HepG2 (cell line): ENCODE data around the gene DSCAM. TPM values are rescaled to one million over a fixed set of nuclear protein-coding genes. Genes with fewer than 3 reads are reported as not detected.

Experiments used
- ATAC-seq: fragments of 200-7000 bp; cut with Tn5 transposase; 3 replicates; pipeline ENCODE4 v1.9.1; 2020; ENCODE audit warnings: mild to moderate bottlenecking, moderate library complexity
- BruUV-seq: library from RNA; stranded (reverse); fragments of 400-500 nt; replicated peaks from 2 replicates; lab custom pipeline; 2021; lab: Mats Ljungman, UMichigan
- CTCF ChIA-PET: fragments of 300-600 bp; formaldehyde crosslinking; extraction: SDS; loops from one replicate; lab custom pipeline; 2021; ENCODE audit warnings: low total read pairs, inconsistent platforms, low intra/inter-chr PET ratio; lab: Yijun Ruan, JAX
- POLR2A ChIA-PET: fragments of 350-600 bp; sonication (Branson Sonifier 250); formaldehyde crosslinking; loops from one replicate; lab custom pipeline; 2020; ENCODE audit warnings: antibody characterized with exemption, inconsistent platforms; lab: Yijun Ruan, JAX
- DNase-seq: peaks from one replicate; pipeline ENCODE4 v3.0.0-alpha.2; 2015; ENCODE audit warnings: low spot score
- FAIRE-seq: peaks from 3 replicates; lab custom pipeline; 2011; peaks lifted over from hg19 to GRCh38; lab: Jason Lieb, UNC
- H2AFZ ChIP-seq: one replicate; pipeline ENCODE4 v1.6.1; 2011; ENCODE audit warnings: low read length, inconsistent platforms
- H3K27ac ChIP-seq: fragments of 300-600 bp; 3 replicates; pipeline ENCODE4 v1.8.0; 2011; ENCODE audit warnings: mixed run types, mild to moderate bottlenecking, mixed read lengths, low read length, inconsistent platforms; ENCODE audit not compliant: insufficient read depth; ENCODE audit errors: extremely low read length
- H3K27me3 ChIP-seq, 2 experiments: fragments of 200-600 bp in 1 of 2; 2 replicates in 1 of 2; 3 replicates in 1 of 2; pipeline versions ENCODE4 v1.6.0 to v1.8.0; 2011; ENCODE audit warnings: low read length in 2 of 2, mild to moderate bottlenecking in 2 of 2, moderate library complexity in 2 of 2, inconsistent platforms in 1 of 2; ENCODE audit not compliant: insufficient read depth in 2 of 2, control insufficient read depth in 1 of 2
- H3K36me3 ChIP-seq, 2 experiments: fragments of 200-600 bp in 1 of 2; replicated peaks in 1 of 2; 2 replicates in 1 of 2; 3 replicates in 1 of 2; pipeline versions ENCODE4 v1.5.1 to v1.8.0; 2011; ENCODE audit warnings: low read length in 2 of 2, inconsistent platforms in 1 of 2; ENCODE audit not compliant: insufficient read depth in 2 of 2, control insufficient read depth in 1 of 2
- H3K4me1 ChIP-seq: 2 replicates; pipeline ENCODE4 v1.5.1; 2012; ENCODE audit warnings: low read length, inconsistent platforms; ENCODE audit not compliant: insufficient read depth
- H3K4me2 ChIP-seq: 2 replicates; pipeline ENCODE4 v1.6.0; 2011; ENCODE audit warnings: low read depth, low read length, inconsistent platforms
- H3K4me3 ChIP-seq, 3 experiments: fragments of 200-600 bp in 1 of 3; sonication (generic), shearing (Covaris generic) in 1 of 3; replicated peaks in 1 of 3; 2 replicates each; pipeline ENCODE4 v1.5.1; 2011 to 2016; ENCODE audit warnings: low read length in 3 of 3, inconsistent platforms in 2 of 3, low read depth in 2 of 3, mild to moderate bottlenecking in 2 of 3, control low read depth in 1 of 3, mixed read lengths in 1 of 3; ENCODE audit not compliant: insufficient read depth in 1 of 3
- H3K79me2 ChIP-seq: one replicate; pipeline ENCODE4 v1.6.1; 2011; ENCODE audit warnings: low read length, inconsistent platforms; ENCODE audit not compliant: insufficient read depth
- H3K9ac ChIP-seq: 2 replicates; pipeline ENCODE4 v1.6.0; 2011; ENCODE audit warnings: mild to moderate bottlenecking, low read depth, low read length, inconsistent platforms; ENCODE audit not compliant: insufficient read depth
- H3K9me3 ChIP-seq: 2 replicates; pipeline ENCODE4 v1.5.1; 2012; ENCODE audit warnings: mild to moderate bottlenecking, low read length
- H4K20me1 ChIP-seq: 2 replicates; pipeline ENCODE4 v1.6.0; 2011; ENCODE audit warnings: inconsistent platforms, mild to moderate bottlenecking, low read length, moderate library complexity; ENCODE audit not compliant: insufficient read depth
- ARNT ChIP-seq: fragments of 450-650 bp; IDR thresholded peaks from 2 replicates; pipeline ENCODE4 v1.6.1; 2017
- E2F2 ChIP-seq: sonication (generic); formaldehyde crosslinking; IDR thresholded peaks from 2 replicates; pipeline ENCODE4 v1.4.0; 2020; ENCODE audit warnings: missing genetic modification reagents, borderline replicate concordance
- ELF1 ChIP-seq: sonication (generic); formaldehyde crosslinking; IDR thresholded peaks from 2 replicates; pipeline ENCODE4 v1.4.0; 2020; ENCODE audit warnings: missing genetic modification reagents
- ISL2 ChIP-seq: sonication (generic); formaldehyde crosslinking; IDR thresholded peaks from 2 replicates; pipeline ENCODE4 v1.5.0; 2020; ENCODE audit warnings: missing genetic modification reagents
- KLF9 ChIP-seq: IDR thresholded peaks from 2 replicates; pipeline ENCODE4 v1.6.1; 2016; ENCODE audit warnings: low read depth
- MYNN ChIP-seq: sonication (generic); formaldehyde crosslinking; IDR thresholded peaks from 2 replicates; pipeline ENCODE4 v1.4.0; 2020; ENCODE audit warnings: mild to moderate bottlenecking, low read depth, missing genetic modification reagents
- POLR2A ChIP-seq, 2 experiments: IDR thresholded peaks; 2 replicates each; pipeline ENCODE4 v1.6.1; 2011; ENCODE audit warnings: low read depth in 2 of 2, low read length in 2 of 2, mild to moderate bottlenecking in 1 of 2, moderate library complexity in 1 of 2; ENCODE audit not compliant: insufficient read depth in 1 of 2
- SMAD3 ChIP-seq: sonication (generic); formaldehyde crosslinking; IDR thresholded peaks from 2 replicates; pipeline ENCODE4 v1.4.0; 2020; ENCODE audit warnings: missing genetic modification reagents
- ZBTB49 ChIP-seq: sonication (generic); formaldehyde crosslinking; IDR thresholded peaks from 2 replicates; pipeline ENCODE4 v1.4.0; 2020; ENCODE audit warnings: missing genetic modification reagents, borderline replicate concordance
- ZFP36L1 ChIP-seq: sonication (generic); formaldehyde crosslinking; IDR thresholded peaks from 2 replicates; pipeline ENCODE4 v1.8.0; 2022; ENCODE audit warnings: mild to moderate bottlenecking, missing genetic modification reagents, moderate library complexity
- ZNF530 ChIP-seq: sonication (generic); formaldehyde crosslinking; IDR thresholded peaks from 2 replicates; pipeline ENCODE4 v1.5.0; 2020; ENCODE audit warnings: low read depth, mild to moderate bottlenecking, missing genetic modification reagents
- ZNF879 ChIP-seq: sonication (generic); formaldehyde crosslinking; IDR thresholded peaks from 2 replicates; pipeline ENCODE4 v1.8.1; 2023; ENCODE audit warnings: missing genetic modification reagents
- WGBS: methylation state at CpG from one replicate; pipeline ENCODE4 v1.1.6; 2017; ENCODE audit warnings: low lambda C conversion rate; 5-methylcytosine and 5-hydroxymethylcytosine counted together
- in situ Hi-C: cut with HindIII; loops from 2 replicates; pipeline ENCODE4 v1.10.0; 2017; ENCODE audit warnings: low pct_unique_long_range_greater_than_20kb; ENCODE audit not compliant: extremely low pct_ligation_motif_present
- intact Hi-C: fragments of 100-400 bp; cut with micrococcal nuclease; formaldehyde crosslinking; loops from one replicate; pipeline ENCODE4 v1.10.0; 2022; ENCODE audit not compliant: unreplicated experiment
- polyA plus RNA-seq, 8 experiments: library from polyadenylated mRNA; depleted of rRNA in 3 of 8; stranded (reverse) in 7 of 8; unstranded in 1 of 8; fragments of >200 nt; fragmentation: Illumina TruSeq in 4 of 8; extraction: Trizol in 4 of 8; gene quantifications; 2 replicates each; pipeline versions ENCODE4 v1.2.1 to v1.2.3, GENCODE V29; 2011 to 2016; ENCODE audit warnings: low read depth in 4 of 8, missing spikeins in 1 of 8, mixed read lengths in 1 of 8; ENCODE audit not compliant: insufficient read depth in 1 of 8
- total RNA-seq, 5 experiments: library from RNA; depleted of rRNA; stranded (reverse); fragments of >200 nt; fragmentation: Illumina TruSeq; extraction: Trizol; gene quantifications; 2 replicates each; pipeline ENCODE4 v1.2.3, GENCODE V29; 2016; ENCODE audit warnings: low read depth in 1 of 5
- TF ChIP-seq, protein P1 (sequence below): sonication (generic); formaldehyde crosslinking; IDR thresholded peaks from 2 replicates; pipeline ENCODE4 v1.4.0; 2020; ENCODE audit warnings: missing genetic modification reagents, mild to moderate bottlenecking, borderline replicate concordance
- TF ChIP-seq, protein P2 (sequence below), 2 experiments: sonication (generic) in 1 of 2; formaldehyde crosslinking in 1 of 2; IDR thresholded peaks; 2 replicates each; pipeline versions ENCODE4 v1.5.1 to v1.6.1; 2011 to 2020; ENCODE audit warnings: borderline replicate concordance in 1 of 2, low read depth in 1 of 2, low read length in 1 of 2, mild to moderate bottlenecking in 1 of 2, missing genetic modification reagents in 1 of 2, moderate library complexity in 1 of 2
- TF ChIP-seq, protein P3 (sequence below): sonication (generic); formaldehyde crosslinking; IDR thresholded peaks from 2 replicates; pipeline ENCODE4 v1.4.0; 2020; ENCODE audit warnings: mild to moderate bottlenecking, missing genetic modification reagents
- TF ChIP-seq, protein P4 (sequence below): sonication (generic); formaldehyde crosslinking; IDR thresholded peaks from 2 replicates; pipeline ENCODE4 v1.8.0; 2022; ENCODE audit warnings: missing genetic modification reagents, mild to moderate bottlenecking, inconsistent platforms, borderline replicate concordance

Gene DSCAM
- total and polyA plus RNA-seq, 2 of the 13 experiments (the other 11 are each of a cell fraction or from before 2014, with no cell fraction given): not detected

GRCh38 chr21:40333731-40334130 is 513.2 kb downstream of the DSCAM start:
- BruUV-seq: no TSS peak
- intact Hi-C loops: no loop called here
- FAIRE-seq (no peak), DNase-seq (no peak), ATAC-seq (no peak)
- Histone ChIP-seq H2AFZ (no peak overlapping the region), H3K4me3 (no peak overlapping the region), H3K4me1 (no peaks in the 10 kb centered on the region), H3K27ac (no peak overlapping the region), H3K9me3 (peaks cover 72% of the 10 kb centered on the region), H4K20me1 (no peaks in the 10 kb centered on the region), H3K9ac (no peak overlapping the region), H3K27me3 (no peaks in the 10 kb centered on the region; a peak in 1 of 5 replicates), H3K79me2 (no peaks in the 10 kb centered on the region), H3K4me2 (no peak overlapping the region), H3K36me3 (no peaks in the 10 kb centered on the region)
- in situ Hi-C loops: no loop called here
- TF ChIP-seq, protein P1, sequence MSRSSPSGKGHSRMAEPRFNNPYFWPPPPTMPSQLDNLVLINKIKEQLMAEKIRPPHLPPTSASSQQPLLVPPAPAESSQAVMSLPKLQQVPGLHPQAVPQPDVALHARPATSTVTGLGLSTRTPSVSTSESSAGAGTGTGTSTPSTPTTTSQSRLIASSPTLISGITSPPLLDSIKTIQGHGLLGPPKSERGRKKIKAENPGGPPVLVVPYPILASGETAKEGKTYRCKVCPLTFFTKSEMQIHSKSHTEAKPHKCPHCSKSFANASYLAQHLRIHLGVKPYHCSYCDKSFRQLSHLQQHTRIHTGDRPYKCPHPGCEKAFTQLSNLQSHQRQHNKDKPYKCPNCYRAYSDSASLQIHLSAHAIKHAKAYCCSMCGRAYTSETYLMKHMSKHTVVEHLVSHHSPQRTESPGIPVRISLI: no peak
- TF ChIP-seq ZBTB49 (CRISPR knock-in tag) (no peak), MYNN (no peak), KLF9 (CRISPR knock-in tag) (no peak), E2F2 (no peak), SMAD3 (CRISPR knock-in tag) (no peak), ZFP36L1 (CRISPR knock-in tag) (no peak), ZNF879 (CRISPR knock-in tag) (no peak), ISL2 (CRISPR knock-in tag) (no peak), ARNT (no peak), ZNF530 (CRISPR knock-in tag) (no peak), ELF1 (CRISPR knock-in tag) (no peak), POLR2A (IDR thresholded peaks at IDR 0.05; ENCODE audit: insufficient read depth in 1 of 2, low read depth in 2 of 2, low read length in 2 of 2) (no peak)
- TF ChIP-seq, protein P2, sequence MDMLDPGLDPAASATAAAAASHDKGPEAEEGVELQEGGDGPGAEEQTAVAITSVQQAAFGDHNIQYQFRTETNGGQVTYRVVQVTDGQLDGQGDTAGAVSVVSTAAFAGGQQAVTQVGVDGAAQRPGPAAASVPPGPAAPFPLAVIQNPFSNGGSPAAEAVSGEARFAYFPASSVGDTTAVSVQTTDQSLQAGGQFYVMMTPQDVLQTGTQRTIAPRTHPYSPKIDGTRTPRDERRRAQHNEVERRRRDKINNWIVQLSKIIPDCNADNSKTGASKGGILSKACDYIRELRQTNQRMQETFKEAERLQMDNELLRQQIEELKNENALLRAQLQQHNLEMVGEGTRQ (IDR thresholded peaks at IDR 0.05; ENCODE audit: low read depth, low read length): no peak
- TF ChIP-seq, protein P2 (CRISPR knock-in tag; IDR thresholded peaks at IDR 0.05; ENCODE audit: borderline replicate concordance): no peak
- TF ChIP-seq, protein P3, sequence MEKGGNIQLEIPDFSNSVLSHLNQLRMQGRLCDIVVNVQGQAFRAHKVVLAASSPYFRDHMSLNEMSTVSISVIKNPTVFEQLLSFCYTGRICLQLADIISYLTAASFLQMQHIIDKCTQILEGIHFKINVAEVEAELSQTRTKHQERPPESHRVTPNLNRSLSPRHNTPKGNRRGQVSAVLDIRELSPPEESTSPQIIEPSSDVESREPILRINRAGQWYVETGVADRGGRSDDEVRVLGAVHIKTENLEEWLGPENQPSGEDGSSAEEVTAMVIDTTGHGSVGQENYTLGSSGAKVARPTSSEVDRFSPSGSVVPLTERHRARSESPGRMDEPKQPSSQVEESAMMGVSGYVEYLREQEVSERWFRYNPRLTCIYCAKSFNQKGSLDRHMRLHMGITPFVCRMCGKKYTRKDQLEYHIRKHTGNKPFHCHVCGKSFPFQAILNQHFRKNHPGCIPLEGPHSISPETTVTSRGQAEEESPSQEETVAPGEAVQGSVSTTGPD (CRISPR knock-in tag): no peak
- TF ChIP-seq, protein P4, sequence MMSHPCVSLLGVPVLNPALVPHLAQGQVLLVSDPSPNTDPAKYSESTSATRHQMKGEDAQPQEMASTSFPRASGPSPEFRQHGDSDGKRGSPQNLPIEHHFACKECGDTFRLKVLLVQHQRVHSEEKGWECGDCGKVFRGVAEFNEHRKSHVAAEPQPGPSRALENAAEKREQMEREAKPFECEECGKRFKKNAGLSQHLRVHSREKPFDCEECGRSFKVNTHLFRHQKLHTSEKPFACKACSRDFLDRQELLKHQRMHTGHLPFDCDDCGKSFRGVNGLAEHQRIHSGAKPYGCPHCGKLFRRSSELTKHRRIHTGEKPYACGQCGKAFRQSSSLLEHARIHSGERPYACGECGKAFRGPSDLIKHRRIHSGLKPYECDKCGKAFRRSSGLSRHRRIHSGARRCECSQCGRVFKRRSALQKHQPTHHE: no peak
- 38% methylated on average over 3 of the region's 4 CpGs for WGBS
- ChIA-PET POLR2A (no interaction called here), CTCF (no interaction called here)
